Activated naive CD8-positive, alpha-beta T cell treated with anti-CD3 and anti-CD28 coated beads for 36 hours (primary cell): ENCODE measurements around the gene KMT2E. TPM values are rescaled to one million over a fixed set of nuclear protein-coding genes. Genes with fewer than 3 reads are reported as not detected.
"Not testable (repeated sequence)": the region's sequence is repeated elsewhere in the genome, so short reads cannot be mapped to it uniquely, and the experiment has no call there.

Experiments used
- DNase-seq: peaks from one replicate; pipeline ENCODE4 v3.0.0; 2021
- H3K27ac Mint-ChIP-seq: one replicate; pipeline ENCODE4 v1.8.0; 2022; ENCODE audit warnings: mild to moderate bottlenecking, moderate library complexity, mixed read lengths
- H3K27me3 Mint-ChIP-seq: one replicate; pipeline ENCODE4 v1.8.0; 2022; ENCODE audit warnings: mild to moderate bottlenecking, mixed read lengths
- H3K36me3 Mint-ChIP-seq: one replicate; pipeline ENCODE4 v1.8.0; 2021; ENCODE audit warnings: mild to moderate bottlenecking, mixed read lengths
- H3K4me1 Mint-ChIP-seq: one replicate; pipeline ENCODE4 v1.8.0; 2021; ENCODE audit warnings: mixed read lengths
- H3K4me3 Mint-ChIP-seq: one replicate; pipeline ENCODE4 v1.8.0; 2022; ENCODE audit warnings: mild to moderate bottlenecking, moderate library complexity, mixed read lengths
- H3K9me3 Mint-ChIP-seq: one replicate; pipeline ENCODE4 v1.8.0; 2022; ENCODE audit warnings: mixed read lengths
- total RNA-seq, 2 experiments: library from RNA; stranded (reverse); gene quantifications; one replicate each; pipeline ENCODE4 v1.2.3, GENCODE V29; 2021

Gene KMT2E
- total RNA-seq, 2 experiments from 2014 or later, result 58.0 to 62.4 TPM

- H3K36me3 Mint-ChIP-seq, result peaks cover 42% of the 10 kb centered on the region
Observed at GRCh38 chr7:105050493-105050892, 36.5 kb downstream of the KMT2E start.

GRCh38 chr7:105050899-105051298 is 36.9 kb downstream of the KMT2E start:
- not testable (repeated sequence) for H3K27me3 Mint-ChIP-seq, H3K4me3 Mint-ChIP-seq, DNase-seq, H3K9me3 Mint-ChIP-seq
- H3K4me1 Mint-ChIP-seq, result peaks cover 37% of the 10 kb centered on the region
- peak overlapping the region; percentile 47 for H3K27ac Mint-ChIP-seq
- peaks cover 45% of the 10 kb centered on the region for H3K36me3 Mint-ChIP-seq

More at GRCh38 chr7:105050493-105050892, 36.5 kb downstream of the KMT2E start:
- no peak overlapping the region for H3K4me3 Mint-ChIP-seq
- H3K9me3 Mint-ChIP-seq, result no peaks in the 10 kb centered on the region
- no peaks in the 10 kb centered on the region for H3K27me3 Mint-ChIP-seq
- DNase-seq, result no peak
- peaks cover 35% of the 10 kb centered on the region for H3K4me1 Mint-ChIP-seq
- H3K27ac Mint-ChIP-seq, result peak overlapping the region; percentile 14

GRCh38 chr7:105055084-105055483 is 41.1 kb downstream of the KMT2E start:
- no peak for DNase-seq
- Mint-ChIP-seq H3K4me3 (no peak overlapping the region), H3K9me3 (no peaks in the 10 kb centered on the region), H3K4me1 (peaks cover 50% of the 10 kb centered on the region), H3K36me3 (peaks cover 53% of the 10 kb centered on the region), H3K27ac (peak overlapping the region; percentile 4), H3K27me3 (no peaks in the 10 kb centered on the region)

GRCh38 chr7:105055621-105056020 is 41.6 kb downstream of the KMT2E start:
- no peak for DNase-seq
- no peaks in the 10 kb centered on the region for H3K27me3 Mint-ChIP-seq
- peaks cover 54% of the 10 kb centered on the region for H3K36me3 Mint-ChIP-seq
- H3K27ac Mint-ChIP-seq, result peak overlapping the region; percentile 20
- H3K4me3 Mint-ChIP-seq, result no peak overlapping the region
- peaks cover 50% of the 10 kb centered on the region for H3K4me1 Mint-ChIP-seq
- H3K9me3 Mint-ChIP-seq, result no peaks in the 10 kb centered on the region

- H3K36me3 Mint-ChIP-seq, result peaks cover 41% of the 10 kb centered on the region
- no peaks in the 10 kb centered on the region for H3K27me3 Mint-ChIP-seq
- no peaks in the 10 kb centered on the region for H3K9me3 Mint-ChIP-seq
- no peak for DNase-seq
- H3K4me3 Mint-ChIP-seq, result no peak overlapping the region
- no peak overlapping the region for H3K27ac Mint-ChIP-seq
- peaks cover 60% of the 10 kb centered on the region for H3K4me1 Mint-ChIP-seq
Observed at GRCh38 chr7:105057472-105057871, 43.5 kb downstream of the KMT2E start.

GRCh38 chr7:105060437-105060836 is 46.4 kb downstream of the KMT2E start:
- Mint-ChIP-seq H3K27ac (peak overlapping the region; percentile 13), H3K27me3 (no peaks in the 10 kb centered on the region), H3K4me3 (no peak overlapping the region), H3K9me3 (no peaks in the 10 kb centered on the region), H3K4me1 (peaks cover 69% of the 10 kb centered on the region), H3K36me3 (peaks cover 39% of the 10 kb centered on the region)
- no peak for DNase-seq

- Mint-ChIP-seq H3K4me3 (no peak overlapping the region), H3K27me3 (no peaks in the 10 kb centered on the region), H3K9me3 (no peaks in the 10 kb centered on the region), H3K27ac (peak overlapping the region; percentile 65), H3K36me3 (peaks cover 34% of the 10 kb centered on the region), H3K4me1 (peaks cover 64% of the 10 kb centered on the region)
- no peak for DNase-seq
Observed at GRCh38 chr7:105060923-105061322, 46.9 kb downstream of the KMT2E start.

GRCh38 chr7:105065104-105065503 is 51.1 kb downstream of the KMT2E start:
- Mint-ChIP-seq H3K4me1 (peaks cover 43% of the 10 kb centered on the region), H3K9me3 (no peaks in the 10 kb centered on the region), H3K27ac (peak overlapping the region; percentile 50), H3K36me3 (peaks cover 24% of the 10 kb centered on the region), H3K4me3 (no peak overlapping the region), H3K27me3 (no peaks in the 10 kb centered on the region)
- DNase-seq, result no peak

- H3K4me1 Mint-ChIP-seq, result peaks cover 24% of the 10 kb centered on the region
Observed at GRCh38 chr7:105067691-105068090, 53.7 kb downstream of the KMT2E start.

GRCh38 chr7:105068886-105069285 is 54.9 kb downstream of the KMT2E start:
- H3K27me3 Mint-ChIP-seq, result no peaks in the 10 kb centered on the region
- no peak overlapping the region for H3K4me3 Mint-ChIP-seq
- no peak for DNase-seq
- H3K36me3 Mint-ChIP-seq, result peaks cover 28% of the 10 kb centered on the region
- peaks cover 14% of the 10 kb centered on the region for H3K4me1 Mint-ChIP-seq
- peak overlapping the region; percentile 23 for H3K27ac Mint-ChIP-seq
- no peaks in the 10 kb centered on the region for H3K9me3 Mint-ChIP-seq

More at GRCh38 chr7:105067691-105068090, 53.7 kb downstream of the KMT2E start:
- Mint-ChIP-seq H3K9me3 (no peaks in the 10 kb centered on the region), H3K27me3 (no peaks in the 10 kb centered on the region), H3K36me3 (peaks cover 31% of the 10 kb centered on the region), H3K4me3 (no peak overlapping the region), H3K27ac (no peak overlapping the region)
- DNase-seq, result no peak

GRCh38 chr7:105073143-105073542 is 59.1 kb downstream of the KMT2E start:
- H3K9me3 Mint-ChIP-seq, result no peaks in the 10 kb centered on the region
- H3K4me3 Mint-ChIP-seq, result no peak overlapping the region
- peaks cover 42% of the 10 kb centered on the region for H3K36me3 Mint-ChIP-seq
- peaks cover 8% of the 10 kb centered on the region for H3K4me1 Mint-ChIP-seq
- no peak overlapping the region for H3K27ac Mint-ChIP-seq
- no peaks in the 10 kb centered on the region for H3K27me3 Mint-ChIP-seq
- no peak for DNase-seq

GRCh38 chr7:105079348-105079747 is 65.3 kb downstream of the KMT2E start:
- H3K9me3 Mint-ChIP-seq, result no peaks in the 10 kb centered on the region
- H3K4me1 Mint-ChIP-seq, result peaks cover 1% of the 10 kb centered on the region
- peaks cover 43% of the 10 kb centered on the region for H3K36me3 Mint-ChIP-seq
- no peak for DNase-seq
- H3K27ac Mint-ChIP-seq, result no peak overlapping the region
- no peak overlapping the region for H3K4me3 Mint-ChIP-seq
- H3K27me3 Mint-ChIP-seq, result no peaks in the 10 kb centered on the region

- H3K27ac Mint-ChIP-seq, result no peak overlapping the region
- no peaks in the 10 kb centered on the region for H3K9me3 Mint-ChIP-seq
- H3K4me1 Mint-ChIP-seq, result peaks cover 11% of the 10 kb centered on the region
- H3K27me3 Mint-ChIP-seq, result no peaks in the 10 kb centered on the region
- DNase-seq, result no peak
- no peak overlapping the region for H3K4me3 Mint-ChIP-seq
- H3K36me3 Mint-ChIP-seq, result peaks cover 29% of the 10 kb centered on the region
Observed at GRCh38 chr7:105084581-105084980, 70.6 kb downstream of the KMT2E start.

GRCh38 chr7:105086850-105087249 is 72.8 kb downstream of the KMT2E start:
- Mint-ChIP-seq H3K27me3 (no peaks in the 10 kb centered on the region), H3K27ac (no peak overlapping the region), H3K9me3 (no peaks in the 10 kb centered on the region), H3K36me3 (peaks cover 20% of the 10 kb centered on the region), H3K4me3 (no peak overlapping the region), H3K4me1 (peaks cover 13% of the 10 kb centered on the region)
- DNase-seq, result no peak

GRCh38 chr7:105087981-105088380 is 74.0 kb downstream of the KMT2E start:
- no peak overlapping the region for H3K4me3 Mint-ChIP-seq
- DNase-seq, result no peak
- H3K9me3 Mint-ChIP-seq, result no peaks in the 10 kb centered on the region
- H3K36me3 Mint-ChIP-seq, result peaks cover 21% of the 10 kb centered on the region
- no peaks in the 10 kb centered on the region for H3K27me3 Mint-ChIP-seq
- H3K4me1 Mint-ChIP-seq, result peaks cover 13% of the 10 kb centered on the region
- peak overlapping the region; percentile 17 for H3K27ac Mint-ChIP-seq

GRCh38 chr7:105088456-105088855 is 74.5 kb downstream of the KMT2E start:
- H3K9me3 Mint-ChIP-seq, result no peaks in the 10 kb centered on the region
- no peaks in the 10 kb centered on the region for H3K27me3 Mint-ChIP-seq
- H3K36me3 Mint-ChIP-seq, result peaks cover 21% of the 10 kb centered on the region
- peaks cover 13% of the 10 kb centered on the region for H3K4me1 Mint-ChIP-seq
- DNase-seq, result no peak
- no peak overlapping the region for H3K4me3 Mint-ChIP-seq
- peak overlapping the region; percentile 17 for H3K27ac Mint-ChIP-seq
